ENCODE measurements around the gene DBNDD1. TPM values are rescaled to one million over a fixed set of nuclear protein-coding genes. Genes with fewer than 3 reads are reported as not detected.

The DBNDD1 gene
- total RNA-seq, 1 experiment from 2014 or later = 24.6 TPM

- TF ChIP-seq CTCF (conservative IDR thresholded peaks at IDR 0.05; ENCODE audit: low read depth, low read length) = no peak
- no peak for TF ChIP-seq EZH2 (IDR thresholded peaks at IDR 0.05; ENCODE audit: borderline replicate concordance, low read depth, low read length, poor library complexity, severe bottlenecking)
- intact Hi-C loops (cut with micrococcal nuclease; ENCODE audit: unreplicated experiment) = loop anchor here (10.0 kb wide), 1 partner anchor 104 kb away; the partner anchor contains the start of gene TUBB3
- BruUV-seq (replicated peaks) = no TSS peak
- CTCF ChIA-PET = no interaction called here
- DNase-seq (ENCODE audit: low spot score) = no peak
- Histone ChIP-seq H3K27ac (ENCODE audit: low read depth, low read length, poor library complexity, severe bottlenecking) (no peak overlapping the region), H3K9me3 (ENCODE audit: low read depth, low read length, poor library complexity, severe bottlenecking) (no peaks in the 10 kb centered on the region), H3K27me3 (replicated peaks; ENCODE audit: insufficient read depth, low read depth, low read length, poor library complexity) (no peaks in the 10 kb centered on the region), H3K4me3 (ENCODE audit: low read depth, low read length, poor library complexity, severe bottlenecking) (no peak overlapping the region), H3K36me3 (ENCODE audit: insufficient read depth, low read length, poor library complexity, severe bottlenecking) (peaks cover 5% of the 10 kb centered on the region), H3K4me1 (ENCODE audit: insufficient read depth, low read length, poor library complexity, severe bottlenecking) (no peaks in the 10 kb centered on the region)
- POLR2A ChIA-PET (ENCODE audit: low non-redundant PET) = no interaction called here
These were observed 9.7 kb upstream of the DBNDD1 start for GRCh38 chr16:90028985-90029384.

GRCh38 chr16:90027611-90028010 is 8.4 kb upstream of the DBNDD1 start:
- H3K9me3 ChIP-seq (ENCODE audit: low read depth, low read length, poor library complexity, severe bottlenecking) = no peaks in the 10 kb centered on the region
- H3K4me3 ChIP-seq (ENCODE audit: low read depth, low read length, poor library complexity, severe bottlenecking) = no peak overlapping the region
- peaks cover 7% of the 10 kb centered on the region for H3K4me1 ChIP-seq (ENCODE audit: insufficient read depth, low read length, poor library complexity, severe bottlenecking)
- no peaks in the 10 kb centered on the region for H3K27me3 ChIP-seq (replicated peaks; ENCODE audit: insufficient read depth, low read depth, low read length, poor library complexity)
- TF ChIP-seq CTCF (conservative IDR thresholded peaks at IDR 0.05; ENCODE audit: low read depth, low read length) (no peak), EZH2 (IDR thresholded peaks at IDR 0.05; ENCODE audit: borderline replicate concordance, low read depth, low read length, poor library complexity, severe bottlenecking) (no peak)
- ChIA-PET CTCF (no interaction called here), POLR2A (ENCODE audit: low non-redundant PET) (no interaction called here)
- DNase-seq (ENCODE audit: low spot score) = no peak
- intact Hi-C loops (cut with micrococcal nuclease; ENCODE audit: unreplicated experiment) = loop anchor here (10.0 kb wide), 1 partner anchor 103 kb away; the partner anchor contains the start of gene TUBB3
- peaks cover 5% of the 10 kb centered on the region for H3K36me3 ChIP-seq (ENCODE audit: insufficient read depth, low read length, poor library complexity, severe bottlenecking)
- no peak overlapping the region for H3K27ac ChIP-seq (ENCODE audit: low read depth, low read length, poor library complexity, severe bottlenecking)
- BruUV-seq (replicated peaks) = no TSS peak

GRCh38 chr16:90026135-90026534 is 6.9 kb upstream of the DBNDD1 start:
- Histone ChIP-seq H3K4me1 (ENCODE audit: insufficient read depth, low read length, poor library complexity, severe bottlenecking) (peaks cover 14% of the 10 kb centered on the region), H3K27ac (ENCODE audit: low read depth, low read length, poor library complexity, severe bottlenecking) (no peak overlapping the region), H3K9me3 (ENCODE audit: low read depth, low read length, poor library complexity, severe bottlenecking) (no peaks in the 10 kb centered on the region), H3K4me3 (ENCODE audit: low read depth, low read length, poor library complexity, severe bottlenecking) (no peak overlapping the region), H3K27me3 (replicated peaks; ENCODE audit: insufficient read depth, low read depth, low read length, poor library complexity) (no peaks in the 10 kb centered on the region), H3K36me3 (ENCODE audit: insufficient read depth, low read length, poor library complexity, severe bottlenecking) (no peaks in the 10 kb centered on the region)
- BruUV-seq (replicated peaks) = no TSS peak
- intact Hi-C loops (cut with micrococcal nuclease; ENCODE audit: unreplicated experiment) = loop anchor here (10.0 kb wide), 1 partner anchor 101 kb away; the partner anchor contains the start of gene TUBB3
- ChIA-PET CTCF (no interaction called here), POLR2A (ENCODE audit: low non-redundant PET) (interaction anchor here (0.6 kb wide), 1 partner anchor 36 kb away, joined by 7 read pairs; no protein-coding TSS in a partner anchor)
- DNase-seq (ENCODE audit: low spot score) = no peak
- TF ChIP-seq EZH2 (IDR thresholded peaks at IDR 0.05; ENCODE audit: borderline replicate concordance, low read depth, low read length, poor library complexity, severe bottlenecking) (no peak), CTCF (conservative IDR thresholded peaks at IDR 0.05; ENCODE audit: low read depth, low read length) (no peak)
